GM12878 (cell line): ENCODE results near the gene CNKSR3.

Source experiments
- BCL11A ChIP-seq: IDR thresholded peaks from 2 replicates; pipeline ENCODE4 v1.6.1; 2011; ENCODE audit warnings: low read depth, low read length
- CHD4 ChIP-seq: fragments of 200-600 bp; sonication (generic); IDR thresholded peaks from 2 replicates; pipeline ENCODE4 v1.6.1; 2016; ENCODE audit warnings: mild to moderate bottlenecking
- EZH2 ChIP-seq: IDR thresholded peaks from 2 replicates; pipeline ENCODE4 v1.6.1; 2012; ENCODE audit warnings: low read depth, mild to moderate bottlenecking, control low read depth, inconsistent platforms, low read length, borderline replicate concordance; ENCODE audit not compliant: control insufficient read depth
- JUND ChIP-seq: IDR thresholded peaks from 2 replicates; pipeline ENCODE4 v1.6.1; 2012; ENCODE audit warnings: low read depth, mild to moderate bottlenecking, low read length, improper control_type of control experiment, moderate library complexity
- KDM1A ChIP-seq: fragments of 200-600 bp; sonication (generic); IDR thresholded peaks from 2 replicates; pipeline ENCODE4 v1.6.1; 2016; ENCODE audit warnings: borderline replicate concordance
- POLR2AphosphoS5 ChIP-seq: IDR thresholded peaks from 2 replicates; pipeline ENCODE4 v1.6.1; 2011; ENCODE audit warnings: mild to moderate bottlenecking, low read length, inconsistent platforms
- RAD21 ChIP-seq: IDR thresholded peaks from 2 replicates; pipeline ENCODE4 v1.6.1; 2011; ENCODE audit warnings: mild to moderate bottlenecking, low read depth, low read length, moderate library complexity; ENCODE audit not compliant: insufficient read depth
- REST ChIP-seq: IDR thresholded peaks from 2 replicates; pipeline ENCODE4 v1.6.1; 2012; ENCODE audit warnings: mild to moderate bottlenecking, low read depth, low read length
- RFX5 ChIP-seq: IDR thresholded peaks from 2 replicates; pipeline ENCODE4 v1.6.1; 2011; ENCODE audit warnings: low read depth, low read length, improper control_type of control experiment
- TBL1XR1 ChIP-seq: IDR thresholded peaks from 2 replicates; pipeline ENCODE4 v1.6.1; 2012; ENCODE audit warnings: low read depth, low read length, improper control_type of control experiment
- TF ChIP-seq, protein P1 (sequence below), 3 experiments: IDR thresholded peaks in 2 of 3; conservative IDR thresholded peaks in 1 of 3; 2 replicates each; pipeline ENCODE4 v1.5.1; 2011; ENCODE audit warnings: low read depth in 3 of 3, low read length in 3 of 3, mild to moderate bottlenecking in 3 of 3, control low read depth in 2 of 3, moderate library complexity in 2 of 3, inconsistent platforms in 1 of 3, mixed read lengths in 1 of 3; ENCODE audit not compliant: control insufficient read depth in 2 of 3, insufficient read depth in 1 of 3; ENCODE audit errors: extremely low read depth in 1 of 3
- TF ChIP-seq, protein P2 (sequence below): fragments of 450-650 bp; IDR thresholded peaks from 2 replicates; pipeline ENCODE4 v1.6.1; 2017; ENCODE audit warnings: mild to moderate bottlenecking

GRCh38 chr6:154506108-154506507 lies 4.4 kb downstream of the CNKSR3 start:
- no peak for TF ChIP-seq RFX5
- TF ChIP-seq TBL1XR1 = no peak
- TF ChIP-seq, protein P1, sequence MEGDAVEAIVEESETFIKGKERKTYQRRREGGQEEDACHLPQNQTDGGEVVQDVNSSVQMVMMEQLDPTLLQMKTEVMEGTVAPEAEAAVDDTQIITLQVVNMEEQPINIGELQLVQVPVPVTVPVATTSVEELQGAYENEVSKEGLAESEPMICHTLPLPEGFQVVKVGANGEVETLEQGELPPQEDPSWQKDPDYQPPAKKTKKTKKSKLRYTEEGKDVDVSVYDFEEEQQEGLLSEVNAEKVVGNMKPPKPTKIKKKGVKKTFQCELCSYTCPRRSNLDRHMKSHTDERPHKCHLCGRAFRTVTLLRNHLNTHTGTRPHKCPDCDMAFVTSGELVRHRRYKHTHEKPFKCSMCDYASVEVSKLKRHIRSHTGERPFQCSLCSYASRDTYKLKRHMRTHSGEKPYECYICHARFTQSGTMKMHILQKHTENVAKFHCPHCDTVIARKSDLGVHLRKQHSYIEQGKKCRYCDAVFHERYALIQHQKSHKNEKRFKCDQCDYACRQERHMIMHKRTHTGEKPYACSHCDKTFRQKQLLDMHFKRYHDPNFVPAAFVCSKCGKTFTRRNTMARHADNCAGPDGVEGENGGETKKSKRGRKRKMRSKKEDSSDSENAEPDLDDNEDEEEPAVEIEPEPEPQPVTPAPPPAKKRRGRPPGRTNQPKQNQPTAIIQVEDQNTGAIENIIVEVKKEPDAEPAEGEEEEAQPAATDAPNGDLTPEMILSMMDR (IDR thresholded peaks at IDR 0.05 in 2 of 3, conservative IDR thresholded peaks at IDR 0.05 in 1 of 3; ENCODE audit: control insufficient read depth in 2 of 3, extremely low read depth in 1 of 3, insufficient read depth in 1 of 3, low read depth in 3 of 3, low read length in 3 of 3) = no peak
- TF ChIP-seq, protein P2, sequence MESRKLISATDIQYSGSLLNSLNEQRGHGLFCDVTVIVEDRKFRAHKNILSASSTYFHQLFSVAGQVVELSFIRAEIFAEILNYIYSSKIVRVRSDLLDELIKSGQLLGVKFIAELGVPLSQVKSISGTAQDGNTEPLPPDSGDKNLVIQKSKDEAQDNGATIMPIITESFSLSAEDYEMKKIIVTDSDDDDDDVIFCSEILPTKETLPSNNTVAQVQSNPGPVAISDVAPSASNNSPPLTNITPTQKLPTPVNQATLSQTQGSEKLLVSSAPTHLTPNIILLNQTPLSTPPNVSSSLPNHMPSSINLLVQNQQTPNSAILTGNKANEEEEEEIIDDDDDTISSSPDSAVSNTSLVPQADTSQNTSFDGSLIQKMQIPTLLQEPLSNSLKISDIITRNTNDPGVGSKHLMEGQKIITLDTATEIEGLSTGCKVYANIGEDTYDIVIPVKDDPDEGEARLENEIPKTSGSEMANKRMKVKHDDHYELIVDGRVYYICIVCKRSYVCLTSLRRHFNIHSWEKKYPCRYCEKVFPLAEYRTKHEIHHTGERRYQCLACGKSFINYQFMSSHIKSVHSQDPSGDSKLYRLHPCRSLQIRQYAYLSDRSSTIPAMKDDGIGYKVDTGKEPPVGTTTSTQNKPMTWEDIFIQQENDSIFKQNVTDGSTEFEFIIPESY = no peak
- TF ChIP-seq REST = no peak
- no peak for TF ChIP-seq BCL11A
- TF ChIP-seq CHD4 = no peak
- no peak for TF ChIP-seq RAD21
- TF ChIP-seq POLR2AphosphoS5 = no peak
- no peak for TF ChIP-seq KDM1A
- no peak for TF ChIP-seq EZH2
- TF ChIP-seq JUND = no peak
